Measurements from ENCODE around the gene S100G.
A peak's percentile ranks its signal among the peaks of the same experiment; 100 is the strongest.

Gene S100G

GRCh38 chrX:16651391-16652024, 1.6 kb downstream of the S100G start:
- DNase-seq, result no peak

- DNase-seq, result no peak
These were observed 3.5 kb downstream of the S100G start for GRCh38 chrX:16653424-16653823.

- DNase-seq, result no peak
These were observed 4.1 kb downstream of the S100G start for GRCh38 chrX:16654093-16654492.

- no peak for DNase-seq
These were observed 8.3 kb downstream of the S100G start for GRCh38 chrX:16658284-16658683.

GRCh38 chrX:16659321-16659720, 9.4 kb downstream of the S100G start:
- DNase-seq, result no peak

GRCh38 chrX:16661495-16661894, 11.5 kb downstream of the S100G start:
- no peak for DNase-seq

GRCh38 chrX:16662402-16662801, 12.4 kb downstream of the S100G start:
- DNase-seq, result no peak

GRCh38 chrX:16664074-16664473, 14.1 kb downstream of the S100G start:
- DNase-seq, result no peak

- no peak for DNase-seq
These were observed 14.7 kb downstream of the S100G start for GRCh38 chrX:16664626-16665025.

- no peak for DNase-seq
These were observed 15.1 kb downstream of the S100G start for GRCh38 chrX:16665089-16665488.

- no peak for DNase-seq
These were observed 16.6 kb downstream of the S100G start for GRCh38 chrX:16666541-16666940.

- DNase-seq, result peak; percentile 22
These were observed 21.0 kb downstream of the S100G start for GRCh38 chrX:16671005-16671404.

GRCh38 chrX:16678689-16679088, 28.7 kb downstream of the S100G start:
- DNase-seq, result no peak

GRCh38 chrX:16683007-16683664, 33.2 kb downstream of the S100G start:
- no peak for DNase-seq

- DNase-seq, result no peak
These were observed 37.6 kb downstream of the S100G start for GRCh38 chrX:16687514-16687913.

GRCh38 chrX:16695079-16695676, 45.2 kb downstream of the S100G start:
- peak; percentile 63 for DNase-seq

GRCh38 chrX:16696956-16697355, 47.0 kb downstream of the S100G start:
- no peak for DNase-seq

GRCh38 chrX:16699389-16699788, 49.4 kb downstream of the S100G start:
- DNase-seq, result no peak

- DNase-seq, result no peak
These were observed 50.8 kb downstream of the S100G start for GRCh38 chrX:16700734-16701133.

GRCh38 chrX:16702700-16703599, 53.0 kb downstream of the S100G start:
- no peak for DNase-seq
